HG02884 (cell line): ENCODE data around the gene LCN15.
"Not testable (repeated sequence)": the region's sequence is repeated elsewhere in the genome, so short reads cannot be mapped to it uniquely, and the experiment has no call there.

Experiments used
- ATAC-seq: cut with Tn5 transposase; IDR thresholded peaks from one replicate; pipeline ENCODE4 v1.9.1; 2021; ENCODE audit warnings: mild to moderate bottlenecking, moderate library complexity; ENCODE audit not compliant: unreplicated experiment

LCN15 gene

GRCh38 chr9:136756134-136756438, 8.2 kb downstream of the LCN15 start:
- no peak for ATAC-seq

GRCh38 chr9:136755302-136756133, 8.8 kb downstream of the LCN15 start:
- not testable (repeated sequence) for ATAC-seq

- no peak for ATAC-seq
Measured at GRCh38 chr9:136754626-136755301, 9.6 kb downstream of the LCN15 start.

DNA sequence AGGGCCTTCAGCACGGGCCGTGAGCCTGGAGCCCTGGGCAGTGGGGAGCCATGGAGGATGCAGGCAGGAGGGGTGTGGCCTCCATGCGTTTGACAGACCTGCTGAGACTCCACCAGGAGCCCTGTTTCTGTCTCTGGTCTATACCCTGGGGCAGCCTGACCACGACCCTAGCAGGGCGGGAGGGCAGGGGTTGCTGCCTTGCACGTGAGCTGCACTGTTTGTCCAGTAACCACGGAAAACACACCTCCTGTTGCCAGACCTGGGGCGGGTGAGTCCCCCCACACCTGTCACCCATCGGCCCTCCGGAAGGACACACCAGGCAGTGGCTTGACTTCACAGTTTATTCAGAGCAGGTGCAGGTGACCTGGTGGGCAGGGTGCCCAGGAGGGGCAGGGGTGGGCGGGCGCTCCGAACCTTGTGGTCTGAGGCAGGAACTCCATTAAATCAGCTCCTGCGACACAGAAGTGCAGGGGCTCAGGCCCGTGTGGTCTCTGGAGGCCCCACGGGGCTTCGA, 10.2 kb downstream of the LCN15 start:
- no peak for ATAC-seq

DNA sequence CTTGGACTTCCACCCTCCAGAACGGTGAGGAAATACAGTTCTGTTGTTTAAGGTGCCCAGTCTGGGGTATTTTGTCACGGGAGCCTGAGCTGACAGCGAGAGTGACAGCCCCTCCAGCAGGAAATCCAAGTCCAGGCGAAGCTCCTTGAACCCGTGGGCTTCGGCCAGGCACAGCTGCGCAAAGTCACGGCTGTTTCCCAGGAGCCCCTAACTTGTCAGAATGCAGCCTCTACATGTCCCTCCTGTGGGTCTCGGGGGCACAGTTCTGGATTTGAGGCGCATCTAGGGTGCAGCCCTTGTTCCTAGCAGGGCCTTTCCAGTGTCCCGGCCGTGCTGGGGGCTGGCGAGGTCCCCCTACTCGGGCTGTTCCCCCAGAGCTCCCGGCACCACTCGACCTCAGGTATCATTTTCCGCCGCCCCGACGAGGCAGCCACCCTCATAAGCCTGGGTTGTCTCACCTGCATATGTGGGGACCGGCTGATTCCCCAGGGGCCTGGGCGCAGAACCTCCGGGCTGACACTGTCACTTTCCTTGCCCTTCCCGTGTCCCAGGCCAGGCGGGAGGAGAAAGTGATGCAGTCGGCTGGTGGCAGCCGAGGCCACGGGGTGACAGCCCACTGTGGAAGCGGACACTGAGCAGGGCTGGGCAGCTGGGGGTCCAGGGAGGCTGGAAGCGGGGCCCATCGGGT, 10.8 kb downstream of the LCN15 start:
- ATAC-seq = no peak

- ATAC-seq = no peak
Measured at GRCh38 chr9:136751814-136752213, 12.5 kb downstream of the LCN15 start.

DNA sequence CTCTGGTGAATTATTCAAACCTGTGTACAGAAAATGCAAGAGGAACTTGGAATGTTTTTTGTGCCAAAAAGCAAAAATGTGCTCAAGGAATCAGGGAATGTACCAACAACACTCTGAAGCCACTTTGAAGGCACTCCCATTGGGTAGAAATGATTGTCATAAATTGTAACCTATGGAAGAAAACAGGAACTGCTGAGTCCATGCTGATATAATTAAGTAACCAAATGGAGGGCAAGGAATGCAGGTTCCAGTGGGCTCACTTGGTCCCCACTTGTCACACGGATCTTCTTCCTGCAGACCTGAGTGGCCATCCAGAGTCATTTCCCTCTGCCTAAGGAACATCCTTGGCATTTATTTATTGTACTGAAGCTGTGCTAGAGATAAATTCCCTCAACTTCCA, 13.1 kb downstream of the LCN15 start:
- no peak for ATAC-seq

DNA sequence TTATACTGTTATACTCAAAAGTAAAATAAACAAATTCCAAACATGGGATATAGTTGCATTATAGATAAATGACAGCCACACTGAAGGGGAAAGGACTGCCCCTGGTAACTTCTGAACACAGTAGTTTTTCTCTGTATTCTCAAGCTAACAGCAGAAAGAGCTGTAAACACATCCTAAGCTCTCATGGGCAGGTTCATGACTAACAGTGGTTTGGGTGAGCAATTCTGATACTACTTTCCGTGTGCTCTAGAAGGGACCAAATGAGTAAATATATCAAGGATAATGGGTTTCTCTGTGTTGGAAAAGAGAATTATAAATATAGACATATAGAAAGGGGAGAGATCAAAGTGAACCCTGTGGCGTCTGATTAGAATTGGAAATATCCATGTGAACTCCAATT, 13.8 kb downstream of the LCN15 start:
- ATAC-seq = no peak

GRCh38 chr9:136748666-136749611, 15.4 kb downstream of the LCN15 start:
- no peak for ATAC-seq

DNA sequence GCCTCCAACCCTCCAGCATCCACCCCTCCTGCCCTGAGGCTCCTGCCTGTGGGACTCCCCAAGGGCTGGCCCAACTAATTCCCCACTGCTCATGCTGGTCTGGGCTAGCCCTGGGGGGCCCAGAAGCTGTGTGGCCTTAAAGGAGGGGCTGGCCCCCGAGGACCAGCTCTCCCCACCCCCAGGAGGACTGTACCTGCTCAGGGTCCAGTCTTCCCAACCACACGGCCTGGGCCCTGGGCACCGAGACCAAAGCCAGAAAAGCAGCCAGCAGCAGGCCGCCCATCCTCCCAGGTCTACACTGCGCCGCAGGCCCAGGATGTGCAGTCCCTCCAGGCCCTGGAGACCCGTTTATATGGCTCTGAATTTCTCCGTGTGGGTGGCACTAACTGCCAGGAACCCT, 16.1 kb downstream of the LCN15 start, which contains the start of gene LCN6:
Gene LCN6, minus strand, starts transcription at position 325 of the 400 bp plus-strand sequence. Its CDS starts 42 bp downstream, at position 283.
- ATAC-seq = no peak

DNA sequence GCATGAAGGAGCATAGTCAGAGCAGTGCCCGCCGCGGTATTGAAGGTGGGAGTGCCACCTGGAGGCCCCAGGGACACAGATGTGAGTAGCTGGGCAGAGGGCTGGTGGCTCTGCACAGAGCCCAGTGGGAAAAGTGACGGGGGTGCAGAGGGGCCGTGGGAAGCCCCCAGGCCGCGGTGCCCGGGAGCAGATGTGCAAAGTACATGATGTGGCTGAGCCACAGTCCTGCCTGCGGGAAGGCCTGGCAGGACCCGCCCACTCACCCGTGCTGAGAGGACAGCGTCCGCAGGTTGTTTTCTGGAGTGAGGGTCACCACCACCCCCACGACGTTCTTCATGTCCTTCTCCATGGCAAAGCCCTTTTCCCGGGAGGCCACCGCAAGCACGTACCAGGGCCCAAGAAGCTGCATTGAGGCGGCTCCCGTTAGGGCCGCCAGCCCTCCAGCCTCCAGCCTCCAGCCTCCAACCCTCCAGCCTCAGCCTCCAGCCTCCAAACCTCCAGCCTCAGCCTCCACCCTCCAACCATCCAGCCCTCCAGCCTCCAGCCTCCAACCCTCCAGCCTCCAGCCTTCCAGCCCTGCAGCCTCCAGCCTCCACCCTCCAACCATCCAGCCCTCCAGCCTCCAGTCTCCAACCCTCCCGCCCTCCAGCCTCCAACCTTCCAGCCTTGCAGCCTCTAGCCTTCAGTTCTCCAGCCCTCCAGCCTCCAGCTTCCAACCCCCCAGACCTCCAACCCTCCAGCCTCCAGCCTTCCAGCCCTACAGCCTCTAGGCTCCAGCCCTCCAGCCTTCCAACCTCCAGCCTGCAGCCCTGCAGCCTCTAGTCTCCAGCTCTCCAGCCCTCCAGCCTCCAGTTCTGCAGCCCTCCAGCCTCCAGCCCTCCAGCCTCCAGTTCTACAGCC, 16.9 kb downstream of the LCN15 start:
- no peak for ATAC-seq

GRCh38 chr9:136746621-136747020, 17.7 kb downstream of the LCN15 start:
- no peak for ATAC-seq

- ATAC-seq = no peak
Measured at GRCh38 chr9:136746155-136746490, 18.2 kb downstream of the LCN15 start.

- no peak for ATAC-seq
Measured at GRCh38 chr9:136745389-136746154, 18.7 kb downstream of the LCN15 start.

GRCh38 chr9:136744773-136745172, 19.5 kb downstream of the LCN15 start:
- ATAC-seq = no peak

GRCh38 chr9:136743639-136744211, 20.6 kb downstream of the LCN15 start:
- no peak for ATAC-seq

DNA sequence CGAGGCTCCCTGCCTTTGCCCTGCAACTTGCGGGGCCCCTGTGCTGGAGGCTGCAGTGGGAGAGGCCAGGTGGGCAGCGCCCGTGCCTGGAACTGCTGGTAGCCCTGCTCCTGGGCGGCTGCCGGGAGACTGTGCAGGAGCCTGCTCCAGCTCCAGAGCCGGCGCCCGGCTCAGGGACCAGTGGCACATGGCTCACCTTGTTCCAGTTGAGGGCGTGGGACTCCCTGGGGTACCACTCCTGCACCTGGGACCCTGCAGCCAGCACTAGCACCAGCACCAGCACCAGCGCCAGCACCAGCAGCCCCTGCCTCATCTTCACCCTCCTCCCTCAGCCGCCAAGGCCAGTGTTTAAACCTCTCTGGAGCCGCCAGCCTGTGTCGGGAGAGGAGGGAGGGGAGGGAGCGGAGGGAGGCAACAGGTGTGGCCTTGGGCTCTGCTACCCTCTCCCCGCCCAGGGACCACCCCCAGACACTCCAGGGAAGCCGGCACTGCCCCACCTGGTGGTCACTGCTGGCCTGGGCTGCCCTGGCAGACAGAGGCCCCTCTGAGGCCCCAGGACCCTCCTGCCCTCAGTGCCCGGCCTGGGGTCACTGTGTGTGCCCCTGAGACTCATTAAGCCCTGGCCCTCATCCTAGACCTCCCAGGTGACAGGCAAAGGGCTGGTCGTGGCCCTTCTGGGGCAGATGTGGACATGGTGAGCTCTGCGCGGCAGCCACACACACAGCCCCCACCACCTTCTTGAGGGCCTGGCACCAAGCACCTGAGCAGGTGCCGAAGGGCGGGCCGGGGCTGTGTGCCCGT, 21.5 kb downstream of the LCN15 start, which contains the start of gene LCN10:
Gene LCN10, minus strand, starts transcription at position 350 of the 801 bp plus-strand sequence. Its CDS starts 37 bp downstream, at position 313.
- no peak for ATAC-seq
